H1 (cell line): ENCODE measurements around the gene POLR3E.

Source experiments
- ATF2 ChIP-seq: IDR thresholded peaks from 2 replicates; pipeline ENCODE4 v1.6.1; 2012; ENCODE audit warnings: low read length, inconsistent platforms
- BRCA1 ChIP-seq: IDR thresholded peaks from 2 replicates; pipeline ENCODE4 v1.6.1; 2012; ENCODE audit warnings: low read depth, low read length, improper control_type of control experiment
- EZH2 ChIP-seq: fragments of 200-600 bp; sonication (generic); IDR thresholded peaks from 2 replicates; pipeline ENCODE4 v1.7.1; 2012; ENCODE audit warnings: low read depth, mild to moderate bottlenecking, moderate library complexity, low read length, inconsistent platforms; ENCODE audit not compliant: severe bottlenecking
- HDAC2 ChIP-seq, 2 experiments: fragments of 300-600 bp in 1 of 2; sonication (generic) in 1 of 2; IDR thresholded peaks; 2 replicates each; pipeline ENCODE4 v1.6.1; 2011 to 2012; ENCODE audit warnings: low read depth in 2 of 2, low read length in 2 of 2, mild to moderate bottlenecking in 2 of 2, moderate library complexity in 2 of 2, borderline replicate concordance in 1 of 2, inconsistent platforms in 1 of 2
- JUN ChIP-seq: IDR thresholded peaks from 2 replicates; pipeline ENCODE4 v1.6.1; 2011; ENCODE audit warnings: low read depth, mild to moderate bottlenecking, improper control_type of control experiment, low read length
- JUND ChIP-seq: IDR thresholded peaks from 2 replicates; pipeline ENCODE4 v1.6.1; 2011; ENCODE audit warnings: mild to moderate bottlenecking, improper control_type of control experiment, low read length
- KDM1A ChIP-seq: fragments of 200-600, 300-600 bp; sonication (generic); IDR thresholded peaks from 2 replicates; pipeline ENCODE4 v1.7.1; 2016; ENCODE audit warnings: mild to moderate bottlenecking, low read length, borderline replicate concordance
- POLR2A ChIP-seq, 2 experiments: IDR thresholded peaks; 1 replicate in 1 of 2; 2 replicates in 1 of 2; pipeline ENCODE4 v1.6.1; 2011; ENCODE audit warnings: low read depth in 2 of 2, low read length in 2 of 2, mild to moderate bottlenecking in 2 of 2; ENCODE audit errors: control extremely low read depth in 1 of 2
- POLR2AphosphoS5 ChIP-seq: IDR thresholded peaks from 2 replicates; pipeline ENCODE4 v1.6.1; 2011; ENCODE audit warnings: low read depth, low read length
- RAD21 ChIP-seq, 2 experiments: IDR thresholded peaks in 1 of 2; conservative IDR thresholded peaks in 1 of 2; 2 replicates each; pipeline ENCODE4 v1.6.1; 2011; ENCODE audit warnings: low read depth in 2 of 2, low read length in 2 of 2, improper control_type of control experiment in 1 of 2, inconsistent platforms in 1 of 2, mild to moderate bottlenecking in 1 of 2, moderate library complexity in 1 of 2
- YY1 ChIP-seq: IDR thresholded peaks from 2 replicates; pipeline ENCODE4 v1.6.1; 2011; ENCODE audit warnings: low read depth, mild to moderate bottlenecking, low read length
- ZNF274 ChIP-seq: IDR thresholded peaks from 2 replicates; pipeline ENCODE4 v1.7.0; 2012; ENCODE audit warnings: low read length, borderline replicate concordance; ENCODE audit errors: extremely low read depth
- TF ChIP-seq, protein P1 (sequence below), 3 experiments: IDR thresholded peaks; 1 replicate in 2 of 3; 2 replicates in 1 of 3; pipeline versions ENCODE4 v1.5.1 to v1.6.1; 2011; ENCODE audit warnings: low read length in 3 of 3, mild to moderate bottlenecking in 3 of 3, inconsistent platforms in 2 of 3, low read depth in 1 of 3, moderate library complexity in 1 of 3; ENCODE audit not compliant: insufficient read depth in 1 of 3; ENCODE audit errors: control extremely low read depth in 1 of 3

DNA sequence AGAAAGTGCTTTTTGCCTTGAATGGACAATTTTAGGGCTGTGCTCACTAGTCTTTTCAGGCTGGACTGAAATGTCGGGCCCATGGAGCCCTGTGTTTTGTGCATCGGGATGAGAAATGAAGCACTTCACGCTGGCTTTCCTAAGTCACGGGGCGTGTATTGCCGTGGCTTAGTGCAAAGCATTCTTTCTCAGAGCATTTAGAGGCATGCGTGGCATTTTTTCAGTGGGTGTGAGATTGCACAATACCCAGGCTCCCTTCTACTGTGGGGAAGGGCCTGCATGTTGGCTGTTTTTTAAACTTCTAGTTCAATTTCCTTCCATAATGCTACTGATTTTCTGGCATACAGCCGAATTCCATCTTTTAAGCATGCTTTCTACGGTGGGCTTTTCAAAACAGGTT, 12.6 kb upstream of the POLR3E start:
- TF ChIP-seq BRCA1 = no peak
- TF ChIP-seq, protein P1, sequence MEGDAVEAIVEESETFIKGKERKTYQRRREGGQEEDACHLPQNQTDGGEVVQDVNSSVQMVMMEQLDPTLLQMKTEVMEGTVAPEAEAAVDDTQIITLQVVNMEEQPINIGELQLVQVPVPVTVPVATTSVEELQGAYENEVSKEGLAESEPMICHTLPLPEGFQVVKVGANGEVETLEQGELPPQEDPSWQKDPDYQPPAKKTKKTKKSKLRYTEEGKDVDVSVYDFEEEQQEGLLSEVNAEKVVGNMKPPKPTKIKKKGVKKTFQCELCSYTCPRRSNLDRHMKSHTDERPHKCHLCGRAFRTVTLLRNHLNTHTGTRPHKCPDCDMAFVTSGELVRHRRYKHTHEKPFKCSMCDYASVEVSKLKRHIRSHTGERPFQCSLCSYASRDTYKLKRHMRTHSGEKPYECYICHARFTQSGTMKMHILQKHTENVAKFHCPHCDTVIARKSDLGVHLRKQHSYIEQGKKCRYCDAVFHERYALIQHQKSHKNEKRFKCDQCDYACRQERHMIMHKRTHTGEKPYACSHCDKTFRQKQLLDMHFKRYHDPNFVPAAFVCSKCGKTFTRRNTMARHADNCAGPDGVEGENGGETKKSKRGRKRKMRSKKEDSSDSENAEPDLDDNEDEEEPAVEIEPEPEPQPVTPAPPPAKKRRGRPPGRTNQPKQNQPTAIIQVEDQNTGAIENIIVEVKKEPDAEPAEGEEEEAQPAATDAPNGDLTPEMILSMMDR (IDR thresholded peaks at IDR 0.05; ENCODE audit: control extremely low read depth in 1 of 3, insufficient read depth in 1 of 3, low read depth in 1 of 3, low read length in 3 of 3) = no peak
- TF ChIP-seq POLR2A (IDR thresholded peaks at IDR 0.05; ENCODE audit: control extremely low read depth in 1 of 2, low read depth in 2 of 2, low read length in 2 of 2) = no peak
- no peak for TF ChIP-seq POLR2AphosphoS5
- no peak for TF ChIP-seq JUN
- TF ChIP-seq EZH2 = no peak
- TF ChIP-seq KDM1A = no peak
- TF ChIP-seq ATF2 = no peak
- TF ChIP-seq YY1 = no peak
- no peak for TF ChIP-seq RAD21 (IDR thresholded peaks at IDR 0.05 in 1 of 2, conservative IDR thresholded peaks at IDR 0.05 in 1 of 2; ENCODE audit: low read depth in 2 of 2, low read length in 2 of 2)
- TF ChIP-seq ZNF274 = no peak
- TF ChIP-seq JUND = no peak
- TF ChIP-seq HDAC2 (IDR thresholded peaks at IDR 0.05; ENCODE audit: borderline replicate concordance in 1 of 2, low read depth in 2 of 2, low read length in 2 of 2) = no peak
